DMS153 treated with DMSO at 0.1 percent for 48 hours (cell line): ENCODE data around the gene MYL12B.
"Not testable (repeated sequence)": the region's sequence is repeated elsewhere in the genome, so short reads cannot be mapped to it uniquely, and the experiment has no call there.

ENCODE experiments used
- DNase-seq: peaks from one replicate; lab custom pipeline; 2025; ENCODE audit not compliant: unreplicated experiment; lab: John Stamatoyannopoulos, UW

MYL12B gene

GRCh38 chr18:3294435-3295080 is 32.6 kb downstream of the MYL12B start:
- DNase-seq: peak; percentile 3

GRCh38 chr18:3297025-3297984 is 35.4 kb downstream of the MYL12B start:
- no peak for DNase-seq

- DNase-seq: no peak
Measured at GRCh38 chr18:3304832-3305231, 42.9 kb downstream of the MYL12B start.

- DNase-seq: no peak
Measured at GRCh38 chr18:3305354-3305762, 43.4 kb downstream of the MYL12B start.

GRCh38 chr18:3305933-3306332 is 44.0 kb downstream of the MYL12B start:
- no peak for DNase-seq

- DNase-seq: no peak
Measured at GRCh38 chr18:3306391-3306790, 44.5 kb downstream of the MYL12B start.

GRCh38 chr18:3313685-3314084 is 51.8 kb downstream of the MYL12B start:
- DNase-seq: no peak

- not testable (repeated sequence) for DNase-seq
Measured at GRCh38 chr18:3315344-3315743, 53.4 kb downstream of the MYL12B start.

- no peak for DNase-seq
Measured at GRCh38 chr18:3319399-3319798, 57.5 kb downstream of the MYL12B start.

GRCh38 chr18:3319894-3320454 is 58.0 kb downstream of the MYL12B start:
- no peak for DNase-seq

GRCh38 chr18:3321133-3321812 is 59.3 kb downstream of the MYL12B start:
- DNase-seq: no peak

GRCh38 chr18:3323900-3324299 is 62.0 kb downstream of the MYL12B start:
- DNase-seq: no peak
